Dendritic cell treated with granulocyte-macrophage colony-stimulating factor and Interleukin-4, amounts not matched to agents 40 ng/mL and 50 ng/mL, for 4 days (primary cell): Measurements from ENCODE around the gene CLECL1.
"Not testable (repeated sequence)": the region's sequence is repeated elsewhere in the genome, so short reads cannot be mapped to it uniquely, and the experiment has no call there.

Source experiments
- H3K27ac Mint-ChIP-seq: one replicate; pipeline ENCODE4 v1.8.0; 2022; ENCODE audit warnings: mild to moderate bottlenecking, mixed read lengths
- H3K27me3 Mint-ChIP-seq: one replicate; pipeline ENCODE4 v1.8.0; 2022; ENCODE audit warnings: mild to moderate bottlenecking, mixed read lengths
- H3K36me3 Mint-ChIP-seq: one replicate; pipeline ENCODE4 v1.8.0; 2022; ENCODE audit warnings: low read depth, mixed read lengths
- H3K4me1 Mint-ChIP-seq: one replicate; pipeline ENCODE4 v1.8.0; 2022; ENCODE audit warnings: low read depth, mixed read lengths
- H3K4me3 Mint-ChIP-seq: one replicate; pipeline ENCODE4 v1.8.0; 2022; ENCODE audit warnings: mild to moderate bottlenecking, moderate library complexity, mixed read lengths
- H3K9me3 Mint-ChIP-seq: one replicate; pipeline ENCODE4 v1.8.0; 2022; ENCODE audit warnings: mixed read lengths
- intact Hi-C: fragments of 100-400 bp; cut with micrococcal nuclease; formaldehyde crosslinking; loops from one replicate; pipeline ENCODE4 v1.15.0; 2022

CLECL1 gene

GRCh38 chr12:9704561-9704960, 28.3 kb downstream of the CLECL1 start:
- not testable (repeated sequence) for H3K4me3 Mint-ChIP-seq, H3K36me3 Mint-ChIP-seq, H3K9me3 Mint-ChIP-seq, H3K27ac Mint-ChIP-seq, H3K27me3 Mint-ChIP-seq
- H3K4me1 Mint-ChIP-seq, result peaks cover 69% of the 10 kb centered on the region
- intact Hi-C loops, result loop anchor here (10.0 kb wide), 1 partner anchor 370 kb away; no protein-coding TSS in a partner anchor

GRCh38 chr12:9702255-9702654, 30.6 kb downstream of the CLECL1 start:
- intact Hi-C loops, result loop anchor here (10.0 kb wide), 1 partner anchor 367 kb away; no protein-coding TSS in a partner anchor
- no peaks in the 10 kb centered on the region for H3K27me3 Mint-ChIP-seq
- H3K36me3 Mint-ChIP-seq, result peaks cover 6% of the 10 kb centered on the region
- peaks cover 60% of the 10 kb centered on the region for H3K4me1 Mint-ChIP-seq
- H3K4me3 Mint-ChIP-seq, result no peak overlapping the region
- H3K9me3 Mint-ChIP-seq, result no peaks in the 10 kb centered on the region
- peak overlapping the region; percentile 28 for H3K27ac Mint-ChIP-seq

- Mint-ChIP-seq H3K27ac (peak overlapping the region; percentile 28), H3K36me3 (peaks cover 6% of the 10 kb centered on the region), H3K4me3 (no peak overlapping the region), H3K27me3 (no peaks in the 10 kb centered on the region), H3K4me1 (peaks cover 56% of the 10 kb centered on the region), H3K9me3 (peaks cover 5% of the 10 kb centered on the region)
- intact Hi-C loops, result loop anchor here (10.0 kb wide), 1 partner anchor 367 kb away; no protein-coding TSS in a partner anchor
Observed at GRCh38 chr12:9701380-9702154, 31.3 kb downstream of the CLECL1 start.

- Mint-ChIP-seq H3K27ac (no peak overlapping the region), H3K4me3 (no peak overlapping the region), H3K27me3 (no peaks in the 10 kb centered on the region), H3K36me3 (peaks cover 10% of the 10 kb centered on the region), H3K4me1 (peaks cover 51% of the 10 kb centered on the region), H3K9me3 (peaks cover 15% of the 10 kb centered on the region)
- intact Hi-C loops, result loop anchor here (10.0 kb wide), 1 partner anchor 366 kb away; no protein-coding TSS in a partner anchor
Observed at GRCh38 chr12:9700606-9700956, 32.3 kb downstream of the CLECL1 start.

GRCh38 chr12:9699898-9700605, 32.8 kb downstream of the CLECL1 start:
- H3K4me1 Mint-ChIP-seq, result peaks cover 54% of the 10 kb centered on the region
- no peak overlapping the region for H3K27ac Mint-ChIP-seq
- H3K9me3 Mint-ChIP-seq, result peaks cover 20% of the 10 kb centered on the region
- H3K36me3 Mint-ChIP-seq, result peaks cover 15% of the 10 kb centered on the region
- intact Hi-C loops, result loop anchor here (5.0 to 10.0 kb wide), 2 partner anchors 43 to 365 kb away; no protein-coding TSS in a partner anchor
- H3K27me3 Mint-ChIP-seq, result no peaks in the 10 kb centered on the region
- H3K4me3 Mint-ChIP-seq, result no peak overlapping the region

- peaks cover 20% of the 10 kb centered on the region for H3K9me3 Mint-ChIP-seq
- peak overlapping the region; percentile 14 for H3K4me3 Mint-ChIP-seq
- H3K36me3 Mint-ChIP-seq, result peaks cover 16% of the 10 kb centered on the region
- intact Hi-C loops, result loop anchor here (5.0 kb wide), 1 partner anchor 42 kb away; no protein-coding TSS in a partner anchor
- no peaks in the 10 kb centered on the region for H3K27me3 Mint-ChIP-seq
- H3K27ac Mint-ChIP-seq, result peak overlapping the region; percentile 67
- peaks cover 55% of the 10 kb centered on the region for H3K4me1 Mint-ChIP-seq
Observed at GRCh38 chr12:9699269-9699897, 33.5 kb downstream of the CLECL1 start.

- Mint-ChIP-seq H3K9me3 (peaks cover 20% of the 10 kb centered on the region), H3K27me3 (no peaks in the 10 kb centered on the region), H3K27ac (peak overlapping the region; percentile 67), H3K4me1 (peaks cover 55% of the 10 kb centered on the region), H3K36me3 (peaks cover 16% of the 10 kb centered on the region), H3K4me3 (peak overlapping the region; percentile 14)
- intact Hi-C loops, result loop anchor here (5.0 kb wide), 1 partner anchor 41 kb away; no protein-coding TSS in a partner anchor
Observed at GRCh38 chr12:9698681-9699080, 34.2 kb downstream of the CLECL1 start.

GRCh38 chr12:9697619-9698018, 35.3 kb downstream of the CLECL1 start:
- Mint-ChIP-seq H3K4me3 (no peak overlapping the region), H3K9me3 (peaks cover 20% of the 10 kb centered on the region), H3K27ac (no peak overlapping the region), H3K4me1 (peaks cover 51% of the 10 kb centered on the region), H3K27me3 (no peaks in the 10 kb centered on the region), H3K36me3 (peaks cover 21% of the 10 kb centered on the region)
- intact Hi-C loops, result loop anchor here (5.0 kb wide), 1 partner anchor 40 kb away; no protein-coding TSS in a partner anchor

- H3K27ac Mint-ChIP-seq, result peak overlapping the region; percentile 59
- not testable (repeated sequence) for H3K4me3 Mint-ChIP-seq
Observed at GRCh38 chr12:9695661-9696060, 37.2 kb downstream of the CLECL1 start.

GRCh38 chr12:9695150-9695549, 37.7 kb downstream of the CLECL1 start:
- Mint-ChIP-seq H3K36me3 (peaks cover 36% of the 10 kb centered on the region), H3K9me3 (peaks cover 20% of the 10 kb centered on the region), H3K27ac (peak overlapping the region; percentile 59), H3K4me1 (peaks cover 29% of the 10 kb centered on the region)
- H3K4me3 Mint-ChIP-seq, H3K27me3 Mint-ChIP-seq: not testable (repeated sequence)
- intact Hi-C loops, result loop anchor here (5.0 kb wide), 1 partner anchor 38 kb away; no protein-coding TSS in a partner anchor

More at GRCh38 chr12:9695661-9696060, 37.2 kb downstream of the CLECL1 start:
- Mint-ChIP-seq H3K4me1 (peaks cover 34% of the 10 kb centered on the region), H3K9me3 (peaks cover 20% of the 10 kb centered on the region), H3K36me3 (peaks cover 35% of the 10 kb centered on the region)
- H3K27me3 Mint-ChIP-seq, result not testable (repeated sequence)
- intact Hi-C loops, result loop anchor here (5.0 kb wide), 1 partner anchor 38 kb away; no protein-coding TSS in a partner anchor

GRCh38 chr12:9694241-9694640, 38.7 kb downstream of the CLECL1 start:
- peaks cover 26% of the 10 kb centered on the region for H3K9me3 Mint-ChIP-seq
- peak overlapping the region; percentile 46 for H3K27ac Mint-ChIP-seq
- intact Hi-C loops, result no loop called here
- H3K36me3 Mint-ChIP-seq, result peaks cover 45% of the 10 kb centered on the region
- peaks cover 23% of the 10 kb centered on the region for H3K4me1 Mint-ChIP-seq
- no peak overlapping the region for H3K4me3 Mint-ChIP-seq
- H3K27me3 Mint-ChIP-seq, result no peaks in the 10 kb centered on the region

- H3K9me3 Mint-ChIP-seq, result peaks cover 30% of the 10 kb centered on the region
- H3K27me3 Mint-ChIP-seq, result no peaks in the 10 kb centered on the region
Observed at GRCh38 chr12:9692909-9693308, 40.0 kb downstream of the CLECL1 start.

GRCh38 chr12:9687228-9687627, 45.7 kb downstream of the CLECL1 start:
- H3K27me3 Mint-ChIP-seq, result no peaks in the 10 kb centered on the region
- peaks cover 80% of the 10 kb centered on the region for H3K36me3 Mint-ChIP-seq
- peaks cover 23% of the 10 kb centered on the region for H3K9me3 Mint-ChIP-seq
- no peak overlapping the region for H3K27ac Mint-ChIP-seq
- intact Hi-C loops, result no loop called here
- H3K4me1 Mint-ChIP-seq, result peaks cover 18% of the 10 kb centered on the region
- no peak overlapping the region for H3K4me3 Mint-ChIP-seq

More at GRCh38 chr12:9692909-9693308, 40.0 kb downstream of the CLECL1 start:
- H3K27ac Mint-ChIP-seq, result no peak overlapping the region
- intact Hi-C loops, result no loop called here
- no peak overlapping the region for H3K4me3 Mint-ChIP-seq
- peaks cover 11% of the 10 kb centered on the region for H3K4me1 Mint-ChIP-seq
- H3K36me3 Mint-ChIP-seq, result peaks cover 59% of the 10 kb centered on the region
